Peyer's patch (tissue), 4 donors: ENCODE results near the gene ZNF609. TPM values are rescaled to one million over a fixed set of nuclear protein-coding genes. Genes with fewer than 3 reads are reported as not detected.

Experiments
- DNase-seq, 3 donors: peaks; one replicate each; pipeline ENCODE4 v3.0.0-alpha.2; 2017 to 2019
- H3K27ac ChIP-seq, 4 donors: fragments of 200-600 bp; sonication (generic); one replicate each; pipeline ENCODE4 v1.5.1; 2016 to 2019
- H3K27me3 ChIP-seq, 2 donors: fragments of 200-600 bp; sonication (generic); one replicate each; pipeline ENCODE4 v1.5.1; 2019
- H3K36me3 ChIP-seq, 3 donors: fragments of 200-600 bp; sonication (generic); one replicate each; pipeline ENCODE4 v1.5.1; 2016 to 2019
- H3K4me1 ChIP-seq, 4 donors: fragments of 200-600 bp; sonication (generic); one replicate each; pipeline ENCODE4 v1.5.1; 2016 to 2019
- H3K4me3 ChIP-seq, 4 donors: fragments of 200-600 bp; sonication (generic); 1 replicate in 3 of 4; 2 replicates in 1 of 4; pipeline ENCODE4 v1.5.1; 2016 to 2019; ENCODE audit warnings: mild to moderate bottlenecking in 1 of 4
- H3K9me3 ChIP-seq, 4 donors: fragments of 200-600 bp; sonication (generic); one replicate each; pipeline ENCODE4 v1.5.1; 2016 to 2019; ENCODE audit warnings: mild to moderate bottlenecking in 1 of 4
- POLR2A ChIP-seq, 2 donors: fragments of 450-650 bp; IDR thresholded peaks; one replicate each; pipeline ENCODE4 v1.5.1; 2017; ENCODE audit warnings: antibody characterized with exemption in 2 of 2, mild to moderate bottlenecking in 2 of 2, moderate library complexity in 2 of 2
- total RNA-seq, 4 donors: library from RNA; depleted of rRNA; stranded (reverse); fragments of >200 nt; gene quantifications; one replicate each; pipeline ENCODE4 v1.1.0, GENCODE V29; 2016
- TF ChIP-seq, protein P1 (sequence below), 6 experiments: fragments of 450-650 bp in 4 of 6; fragments of 200-600 bp in 2 of 6; sonication (generic) in 1 of 6; IDR thresholded peaks; one replicate each; pipeline ENCODE4 v1.5.1; 2017 to 2019; ENCODE audit warnings: antibody characterized with exemption in 6 of 6, mild to moderate bottlenecking in 3 of 6, moderate library complexity in 1 of 6

The ZNF609 gene
- total RNA-seq, 4 donors from 2014 or later, result 22.1 to 57.8 (median 36.0) TPM

DNA sequence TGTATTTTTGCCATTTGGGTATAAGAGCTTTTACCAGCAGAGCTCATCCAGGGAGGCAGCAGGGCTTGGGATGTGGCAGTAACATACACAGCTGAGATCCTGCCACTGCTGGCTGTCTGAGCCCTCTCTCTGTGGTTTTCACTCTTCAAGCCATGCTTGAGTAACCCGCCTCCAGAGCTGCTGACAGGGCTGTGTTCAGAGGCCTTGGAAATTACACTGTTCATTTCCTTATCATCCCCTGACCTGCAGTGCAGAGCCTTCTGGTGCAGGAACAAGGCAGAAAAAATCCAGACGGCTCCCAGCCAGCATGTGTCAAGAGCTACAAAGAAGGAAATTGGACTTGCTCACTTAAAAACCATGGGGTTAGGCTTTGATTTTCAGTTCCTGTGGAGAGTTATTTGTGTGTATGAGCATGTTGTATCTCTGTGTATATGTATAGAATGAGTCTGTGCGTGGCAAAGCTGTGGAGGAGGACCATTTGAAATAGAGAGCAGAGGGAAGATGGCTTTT is 47.0 kb downstream of the ZNF609 start:
- no peak for TF ChIP-seq POLR2A (IDR thresholded peaks at IDR 0.05)
- TF ChIP-seq, protein P1, sequence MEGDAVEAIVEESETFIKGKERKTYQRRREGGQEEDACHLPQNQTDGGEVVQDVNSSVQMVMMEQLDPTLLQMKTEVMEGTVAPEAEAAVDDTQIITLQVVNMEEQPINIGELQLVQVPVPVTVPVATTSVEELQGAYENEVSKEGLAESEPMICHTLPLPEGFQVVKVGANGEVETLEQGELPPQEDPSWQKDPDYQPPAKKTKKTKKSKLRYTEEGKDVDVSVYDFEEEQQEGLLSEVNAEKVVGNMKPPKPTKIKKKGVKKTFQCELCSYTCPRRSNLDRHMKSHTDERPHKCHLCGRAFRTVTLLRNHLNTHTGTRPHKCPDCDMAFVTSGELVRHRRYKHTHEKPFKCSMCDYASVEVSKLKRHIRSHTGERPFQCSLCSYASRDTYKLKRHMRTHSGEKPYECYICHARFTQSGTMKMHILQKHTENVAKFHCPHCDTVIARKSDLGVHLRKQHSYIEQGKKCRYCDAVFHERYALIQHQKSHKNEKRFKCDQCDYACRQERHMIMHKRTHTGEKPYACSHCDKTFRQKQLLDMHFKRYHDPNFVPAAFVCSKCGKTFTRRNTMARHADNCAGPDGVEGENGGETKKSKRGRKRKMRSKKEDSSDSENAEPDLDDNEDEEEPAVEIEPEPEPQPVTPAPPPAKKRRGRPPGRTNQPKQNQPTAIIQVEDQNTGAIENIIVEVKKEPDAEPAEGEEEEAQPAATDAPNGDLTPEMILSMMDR (IDR thresholded peaks at IDR 0.05), result no peak
- no peak overlapping the region for H3K4me3 ChIP-seq
- H3K27ac ChIP-seq, result peak overlapping the region; percentile 1 to 64 (median 48)
- H3K27me3 ChIP-seq, result no peaks in the 10 kb centered on the region
- no peaks in the 10 kb centered on the region for H3K9me3 ChIP-seq
- H3K4me1 ChIP-seq, result peaks cover 7 to 47% (median 19%) of the 10 kb centered on the region in 4 donors
- peak; percentile 44 to 77 (median 65) for DNase-seq
- H3K36me3 ChIP-seq, result no peaks in the 10 kb centered on the region

GRCh38 chr15:64507845-64508244 is 47.5 kb downstream of the ZNF609 start:
- Histone ChIP-seq H3K4me3 (no peak overlapping the region), H3K36me3 (no peaks in the 10 kb centered on the region), H3K27ac (peak overlapping the region; percentile 1 to 64 (median 48)), H3K9me3 (no peaks in the 10 kb centered on the region), H3K27me3 (no peaks in the 10 kb centered on the region), H3K4me1 (peaks cover 7 to 42% (median 16%) of the 10 kb centered on the region in 4 donors)
- TF ChIP-seq, protein P1 (IDR thresholded peaks at IDR 0.05), result no peak
- no peak for TF ChIP-seq POLR2A (IDR thresholded peaks at IDR 0.05)
- no peak for DNase-seq

DNA sequence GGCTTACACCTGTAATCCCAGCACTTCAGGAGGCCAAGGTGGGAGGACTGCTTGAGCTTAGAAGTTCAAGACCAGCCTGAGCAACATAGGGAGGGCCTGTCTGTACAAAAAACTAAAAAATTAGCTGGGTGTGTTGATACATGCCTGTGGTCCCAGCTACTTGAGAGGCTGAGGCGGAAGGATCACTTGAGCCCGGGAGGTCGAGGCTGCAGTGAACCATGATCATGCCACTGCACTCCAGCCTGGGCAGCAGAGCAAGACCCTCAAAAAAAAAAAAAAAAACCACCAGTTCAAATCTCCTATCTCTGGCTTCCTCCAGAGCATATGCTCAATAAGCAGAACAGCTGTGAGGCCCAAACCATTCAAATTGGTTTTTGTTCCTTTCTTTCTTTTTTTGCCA is 53.4 kb downstream of the ZNF609 start:
- H3K9me3 ChIP-seq, result no peaks in the 10 kb centered on the region
- no peak overlapping the region for H3K4me3 ChIP-seq
- H3K27ac ChIP-seq, result no peak overlapping the region
- peaks cover 0 to 7% (median 0%) of the 10 kb centered on the region in 3 donors for H3K36me3 ChIP-seq
- no peaks in the 10 kb centered on the region for H3K4me1 ChIP-seq
- no peaks in the 10 kb centered on the region for H3K27me3 ChIP-seq
- TF ChIP-seq POLR2A (IDR thresholded peaks at IDR 0.05), result no peak
- TF ChIP-seq, protein P1 (IDR thresholded peaks at IDR 0.05), result no peak
- no peak for DNase-seq

DNA sequence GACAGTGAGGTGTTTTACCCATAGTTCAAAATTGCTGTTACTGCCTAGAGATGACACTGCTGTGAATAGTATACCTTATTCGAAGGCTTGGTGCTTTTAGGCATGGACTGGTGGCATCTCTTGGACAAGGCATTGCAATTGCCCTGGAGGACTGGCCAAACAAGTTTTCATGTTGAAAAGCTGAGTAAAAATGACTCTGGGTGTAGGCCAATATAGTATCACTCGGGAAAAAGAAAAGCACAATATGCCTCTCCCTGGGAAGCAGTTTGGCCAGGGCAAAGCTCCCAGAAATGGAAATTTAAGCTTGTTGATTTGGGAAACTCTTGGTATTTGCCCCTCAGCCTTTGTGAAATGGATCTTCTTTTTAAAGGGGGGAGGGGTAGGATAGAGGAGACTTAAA is 54.8 kb downstream of the ZNF609 start:
- DNase-seq, result no peak
- TF ChIP-seq POLR2A (IDR thresholded peaks at IDR 0.05), result no peak
- H3K4me1 ChIP-seq, result no peaks in the 10 kb centered on the region
- peaks cover 0 to 7% (median 0%) of the 10 kb centered on the region in 3 donors for H3K36me3 ChIP-seq
- no peaks in the 10 kb centered on the region for H3K27me3 ChIP-seq
- no peaks in the 10 kb centered on the region for H3K9me3 ChIP-seq
- H3K27ac ChIP-seq, result no peak overlapping the region
- no peak overlapping the region for H3K4me3 ChIP-seq

DNA sequence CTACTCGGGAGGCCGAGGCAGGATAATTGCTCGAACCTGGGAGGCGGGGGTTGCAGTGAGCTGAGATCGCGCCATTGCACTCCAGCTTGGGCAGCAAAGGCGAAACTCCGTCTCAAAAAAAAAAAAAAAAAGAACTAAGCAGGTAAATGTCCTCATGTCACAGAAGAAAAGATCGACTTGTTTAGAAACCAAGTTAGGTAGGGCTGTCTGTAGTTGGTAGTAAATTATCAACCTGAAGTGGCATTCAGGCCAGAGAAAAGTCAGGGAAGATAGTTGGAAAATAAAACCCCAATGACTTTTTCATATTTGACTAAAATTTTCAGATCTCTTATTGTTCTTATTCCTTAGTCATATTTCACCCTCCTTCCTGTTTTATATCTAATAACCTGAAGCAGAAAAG is 55.4 kb downstream of the ZNF609 start:
- Histone ChIP-seq H3K27ac (no peak overlapping the region), H3K4me1 (peaks cover 0 to 3% (median 0%) of the 10 kb centered on the region in 4 donors), H3K36me3 (peaks cover 0 to 7% (median 0%) of the 10 kb centered on the region in 3 donors), H3K4me3 (no peak overlapping the region), H3K27me3 (no peaks in the 10 kb centered on the region), H3K9me3 (no peaks in the 10 kb centered on the region)
- no peak for DNase-seq
- TF ChIP-seq, protein P1 (IDR thresholded peaks at IDR 0.05), result no peak
- no peak for TF ChIP-seq POLR2A (IDR thresholded peaks at IDR 0.05)

DNA sequence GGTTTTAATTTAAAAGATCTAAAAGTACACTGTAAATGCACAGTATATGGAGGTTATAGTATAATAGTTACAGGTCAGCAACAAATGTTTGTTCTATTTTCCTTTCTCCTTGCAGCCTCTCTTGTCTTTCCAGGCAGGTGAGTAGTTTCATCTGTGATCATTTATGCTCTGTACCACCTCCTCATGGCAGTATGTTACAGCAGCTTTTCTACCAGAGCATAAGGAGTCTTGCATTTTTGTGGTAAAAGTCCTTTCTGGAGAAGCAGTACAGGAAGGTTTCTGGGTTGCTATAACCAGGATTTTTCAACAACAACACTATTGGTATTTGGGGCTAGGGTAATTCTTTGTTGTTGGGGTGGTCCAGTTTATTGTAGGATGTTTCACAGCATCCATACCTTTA is 59.5 kb downstream of the ZNF609 start:
- H3K4me1 ChIP-seq, result peaks cover 0 to 18% (median 0%) of the 10 kb centered on the region in 4 donors
- TF ChIP-seq, protein P1 (IDR thresholded peaks at IDR 0.05), result no peak
- TF ChIP-seq POLR2A (IDR thresholded peaks at IDR 0.05), result no peak
- no peak for DNase-seq
- no peak overlapping the region for H3K27ac ChIP-seq
- H3K36me3 ChIP-seq, result peaks cover 0 to 7% (median 0%) of the 10 kb centered on the region in 3 donors
- H3K4me3 ChIP-seq, result no peak overlapping the region
- H3K9me3 ChIP-seq, result no peaks in the 10 kb centered on the region
- H3K27me3 ChIP-seq, result no peaks in the 10 kb centered on the region
